Suppressor macrophage treated with lipopolysaccharide for 1 hour (primary cell): ENCODE measurements around the gene SMYD3.

Source experiments
- DNase-seq, 3 donors: peaks; one replicate each; pipeline ENCODE4 v3.0.0-alpha.2; 2020 to 2022

Gene SMYD3

GRCh38 chr1:246139745-246140182, 367.3 kb downstream of the SMYD3 start:
- DNase-seq, result peak in 1 of 3 donors; percentile 18

DNA sequence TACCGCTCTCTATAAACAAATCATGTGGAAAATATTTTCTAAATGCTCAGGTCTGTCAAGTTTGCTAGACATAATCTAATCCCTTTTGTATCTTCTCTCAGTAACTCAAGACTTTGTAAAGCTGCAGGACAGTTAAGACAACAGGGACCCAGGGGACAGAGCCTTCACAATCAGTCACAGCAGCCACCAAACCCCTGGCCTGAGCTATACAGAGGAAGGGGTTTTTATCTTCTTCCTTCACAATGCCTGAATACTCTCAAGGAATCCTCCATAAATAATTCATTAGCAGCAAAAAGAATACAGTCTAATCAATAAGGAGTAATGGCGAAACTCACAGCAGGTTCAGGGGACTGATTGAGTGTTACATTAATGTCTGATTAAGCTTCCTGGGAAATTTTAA, 368.3 kb downstream of the SMYD3 start:
- DNase-seq, result no peak

DNA sequence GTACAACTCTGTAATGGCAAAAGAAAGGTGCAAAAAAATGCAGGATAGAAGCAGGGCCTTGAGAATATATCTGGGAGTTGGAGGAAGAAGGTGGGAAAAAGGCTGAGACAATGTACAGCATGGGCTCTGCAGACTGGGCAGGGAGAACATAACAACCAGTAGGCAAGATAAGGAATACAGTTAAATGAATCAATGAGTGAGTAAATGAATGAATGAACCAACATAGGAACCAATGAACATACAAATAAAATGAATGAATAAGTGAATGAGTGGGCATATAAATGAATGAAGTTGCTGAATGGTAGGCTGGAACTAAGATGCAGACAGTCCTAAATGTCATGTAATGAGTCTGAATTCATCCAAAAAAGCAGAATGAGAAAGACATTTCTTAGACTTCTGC, 370.6 kb downstream of the SMYD3 start:
- DNase-seq, result no peak

GRCh38 chr1:246134789-246135188, 372.3 kb downstream of the SMYD3 start:
- DNase-seq, result no peak

- no peak for DNase-seq
These were observed 376.0 kb downstream of the SMYD3 start for GRCh38 chr1:246131095-246131494.

DNA sequence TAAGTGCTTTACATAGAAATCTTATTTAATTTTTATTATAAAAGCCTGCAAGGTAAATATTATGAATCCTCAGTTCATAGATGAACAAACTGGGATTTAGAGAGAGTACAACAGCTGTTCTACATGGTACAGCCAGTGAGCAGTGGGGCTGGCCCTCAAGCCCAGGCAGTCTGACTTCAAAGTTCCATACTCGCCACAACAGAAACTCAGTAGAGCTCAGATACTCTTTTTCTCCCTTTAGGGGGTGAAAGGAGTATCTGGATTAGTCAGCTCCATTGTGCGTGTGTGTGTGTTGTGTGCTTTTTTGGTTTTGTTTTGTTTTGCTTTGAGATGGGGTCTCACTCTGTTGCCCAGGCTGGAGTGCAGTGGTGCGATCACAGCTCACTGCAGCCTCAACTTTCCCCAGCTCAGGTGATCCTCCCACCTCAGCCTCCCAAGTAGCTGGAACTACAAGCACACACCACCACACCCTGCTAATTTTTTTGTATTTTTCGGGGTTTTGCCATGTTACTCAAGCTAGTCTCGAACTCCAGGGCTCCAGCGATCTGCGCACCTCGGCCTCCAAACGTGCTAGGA, 378.5 kb downstream of the SMYD3 start:
- DNase-seq, result no peak

DNA sequence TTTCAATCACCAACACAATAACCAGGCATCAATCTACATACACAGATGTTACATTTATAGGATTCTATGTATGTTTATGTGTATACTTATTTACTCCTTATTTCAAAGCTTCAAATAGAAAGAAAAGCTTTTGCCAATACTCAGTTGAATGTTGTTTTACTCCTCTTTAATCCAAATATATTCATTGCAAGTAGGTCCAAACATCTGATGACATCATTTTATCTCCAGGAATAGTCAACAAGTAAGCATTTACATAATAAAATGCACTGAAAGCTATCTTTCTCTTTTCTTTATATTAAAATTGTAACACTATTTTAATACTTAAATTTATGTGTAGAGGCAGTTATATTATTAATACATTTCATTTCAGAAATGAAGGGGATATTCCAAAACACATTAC, 380.5 kb downstream of the SMYD3 start:
- DNase-seq, result no peak

GRCh38 chr1:246122071-246122470, 385.0 kb downstream of the SMYD3 start:
- no peak for DNase-seq

DNA sequence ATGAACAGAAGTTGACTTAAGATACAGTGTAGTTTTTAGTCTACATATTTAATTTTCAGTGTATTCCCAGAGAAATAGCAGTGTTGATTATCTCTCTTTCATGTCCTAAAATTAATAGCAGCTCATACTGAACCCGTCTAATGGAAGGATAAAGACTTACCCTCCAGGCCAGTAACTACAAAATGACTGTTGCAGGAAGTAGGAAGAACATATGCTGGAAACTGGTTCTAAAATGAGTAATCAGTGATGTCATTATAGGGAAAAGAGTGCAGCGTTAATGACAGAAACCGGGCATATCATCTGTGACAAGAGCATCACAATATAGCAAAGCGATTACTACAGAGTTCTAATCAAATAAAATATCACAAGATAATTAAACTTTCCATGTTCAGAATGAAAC, 385.5 kb downstream of the SMYD3 start:
- no peak for DNase-seq

GRCh38 chr1:246117066-246117791, 389.9 kb downstream of the SMYD3 start:
- peak; percentile 53 to 82 (median 56) for DNase-seq

DNA sequence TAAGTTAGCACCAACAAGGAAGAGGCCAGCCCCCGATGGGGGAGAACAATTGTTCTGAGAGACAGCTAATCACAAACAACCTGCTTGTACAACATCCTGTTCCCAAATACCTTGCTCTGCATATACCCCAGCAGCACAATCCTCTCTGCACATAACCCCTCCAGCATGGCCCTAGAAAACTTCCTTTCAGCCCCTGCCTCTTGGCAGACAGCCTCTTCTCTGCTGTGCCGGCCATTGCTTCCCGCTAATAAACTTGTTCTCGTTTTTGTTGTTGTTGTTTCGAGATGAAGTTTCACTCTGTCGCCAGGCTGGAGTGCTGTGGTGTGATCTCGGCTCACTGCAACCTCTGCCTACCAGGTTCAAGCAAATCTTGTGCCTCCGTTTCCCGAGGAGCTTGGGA, 392.7 kb downstream of the SMYD3 start:
- no peak for DNase-seq

DNA sequence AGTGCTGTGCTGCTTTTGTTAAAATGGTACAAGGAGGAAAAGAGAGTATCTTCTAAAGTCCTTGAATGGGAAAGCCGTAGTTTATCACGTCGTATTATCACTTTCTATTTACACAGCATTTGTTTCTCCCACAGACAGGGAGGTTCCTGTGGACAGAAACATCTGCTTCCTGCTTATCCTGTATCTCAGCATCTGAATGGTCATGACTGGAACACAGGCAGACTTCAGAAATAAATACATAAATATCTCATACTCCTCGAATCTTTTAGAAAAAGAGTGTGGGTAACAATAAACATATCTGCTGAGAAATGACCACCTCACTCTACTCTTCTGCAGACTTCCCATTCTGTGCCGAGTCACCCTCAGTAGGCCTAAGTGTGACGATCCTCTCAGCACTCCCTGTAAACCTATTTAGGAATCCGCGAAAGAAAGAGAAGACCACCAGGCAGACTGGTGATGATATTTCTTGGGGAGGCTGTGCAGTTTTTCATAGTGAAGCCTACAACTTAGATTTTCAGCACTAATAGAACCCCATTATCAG, 393.5 kb downstream of the SMYD3 start:
- DNase-seq, result peak in 2 of 3 donors; percentile 17 to 25

DNA sequence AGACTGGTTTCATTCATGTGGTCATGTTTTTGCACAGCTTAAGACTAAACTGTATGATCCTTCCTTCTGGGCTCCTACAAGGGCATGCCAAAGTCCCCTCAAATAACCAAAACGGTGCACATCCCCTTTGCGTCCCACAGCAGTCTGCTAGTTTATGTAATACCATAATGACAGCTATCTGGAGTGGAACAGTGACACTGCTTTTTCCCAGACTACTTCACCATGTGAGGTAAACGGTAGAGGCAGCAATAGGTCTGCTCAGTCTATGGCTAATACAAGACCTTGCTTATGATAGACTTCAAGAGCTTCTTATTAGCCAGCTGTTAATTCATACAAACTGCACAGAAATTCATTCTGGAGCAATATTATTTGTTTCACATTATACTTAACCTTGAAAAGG, 395.5 kb downstream of the SMYD3 start:
- DNase-seq, result peak in 2 of 3 donors; percentile 19 to 21

GRCh38 chr1:246110343-246111219, 396.5 kb downstream of the SMYD3 start:
- no peak for DNase-seq

GRCh38 chr1:246108278-246108925, 398.7 kb downstream of the SMYD3 start:
- no peak for DNase-seq

DNA sequence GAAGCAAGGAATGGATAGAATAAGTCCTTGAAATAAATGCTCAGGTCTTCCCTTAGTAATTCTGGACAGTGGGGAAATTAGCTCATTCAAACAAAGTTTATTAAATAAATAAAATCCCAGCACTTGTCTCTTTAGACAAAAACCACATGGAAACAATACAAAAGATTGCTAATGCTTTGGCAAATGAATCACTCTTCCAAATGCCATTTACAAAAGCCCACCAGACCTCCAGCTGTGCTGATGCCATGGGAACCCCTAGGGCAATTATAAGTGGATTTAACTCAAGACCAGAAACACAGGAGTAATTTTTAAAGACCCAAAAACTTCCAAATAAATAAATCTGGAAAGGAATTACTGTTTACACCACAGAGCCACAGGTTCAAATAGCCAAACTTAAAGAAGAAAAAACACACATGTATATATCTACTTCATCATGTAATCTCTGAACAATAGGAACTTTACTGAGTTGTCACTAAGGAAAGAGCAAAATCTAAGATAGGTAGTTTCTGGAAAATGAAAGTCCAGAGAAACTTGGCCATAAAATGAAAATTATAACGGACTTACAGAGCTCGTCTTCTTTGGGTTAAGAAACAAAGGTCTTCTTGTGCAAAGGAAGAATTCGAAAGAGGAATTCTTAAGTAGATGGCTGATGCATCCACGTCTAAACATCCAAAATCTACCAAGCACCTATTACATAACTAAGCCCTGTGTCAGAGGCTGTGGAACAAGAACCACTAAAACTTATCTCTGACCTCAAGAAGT, 399.4 kb downstream of the SMYD3 start:
- peak in 1 of 3 donors; percentile 21 for DNase-seq

DNA sequence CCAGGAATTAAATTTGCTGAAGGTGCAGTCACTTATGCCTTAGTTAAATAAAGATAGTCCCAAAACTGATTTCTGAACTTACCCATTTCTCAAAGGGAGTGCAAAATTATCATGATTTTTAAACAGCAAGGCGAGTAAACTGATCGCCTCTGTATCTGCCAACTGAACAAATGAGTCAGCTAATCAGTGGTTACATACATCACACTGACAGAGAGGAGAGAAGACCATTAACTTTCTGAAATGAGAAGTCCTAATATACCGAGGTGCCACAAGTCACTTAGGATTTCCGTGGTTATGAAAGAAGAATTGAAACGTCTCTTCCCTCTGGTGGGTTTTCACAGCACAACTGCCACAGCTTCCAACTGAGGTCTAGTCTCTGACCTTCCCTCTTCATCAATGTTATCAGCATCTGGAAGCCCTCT, 400.7 kb downstream of the SMYD3 start:
- DNase-seq, result peak; percentile 19 to 85 (median 35)

DNA sequence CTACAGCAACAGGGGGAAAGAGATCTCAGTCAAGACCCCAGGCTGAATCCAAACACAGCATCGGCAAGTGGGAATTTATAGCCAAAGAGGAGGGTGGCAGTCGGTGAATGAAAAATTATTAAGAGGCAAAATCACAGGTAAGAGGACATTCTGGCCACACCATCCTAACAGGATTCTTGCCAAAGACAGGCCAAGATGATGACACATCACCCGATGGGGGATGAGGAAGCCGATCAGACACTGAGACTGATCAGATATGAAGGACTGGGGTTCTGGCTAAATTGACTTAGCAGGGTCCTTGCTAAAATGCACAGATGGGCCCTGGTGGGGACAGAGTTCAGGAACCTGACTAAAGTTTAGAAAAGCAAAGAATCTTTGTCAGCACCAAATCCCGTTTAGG, 402.2 kb downstream of the SMYD3 start:
- DNase-seq, result peak in 1 of 3 donors; percentile 5

DNA sequence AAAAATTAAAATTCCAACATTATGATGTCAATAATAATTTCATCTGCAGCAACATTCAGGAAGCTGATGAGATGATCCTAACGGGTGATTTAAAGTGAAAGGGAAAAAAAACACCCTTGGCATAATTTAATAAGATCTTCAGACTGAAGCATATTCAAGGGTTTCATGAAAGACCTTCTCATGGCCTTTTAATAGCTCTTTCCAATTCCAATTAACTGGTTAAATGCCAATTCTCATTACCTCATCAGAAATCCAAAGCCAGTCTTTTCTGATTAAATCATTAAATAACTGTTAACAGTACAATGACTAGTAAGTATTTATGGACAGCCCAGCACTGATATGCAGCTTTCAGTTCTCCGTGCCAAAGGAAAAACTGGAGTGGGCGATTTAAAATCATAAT, 407.5 kb downstream of the SMYD3 start:
- DNase-seq, result no peak

DNA sequence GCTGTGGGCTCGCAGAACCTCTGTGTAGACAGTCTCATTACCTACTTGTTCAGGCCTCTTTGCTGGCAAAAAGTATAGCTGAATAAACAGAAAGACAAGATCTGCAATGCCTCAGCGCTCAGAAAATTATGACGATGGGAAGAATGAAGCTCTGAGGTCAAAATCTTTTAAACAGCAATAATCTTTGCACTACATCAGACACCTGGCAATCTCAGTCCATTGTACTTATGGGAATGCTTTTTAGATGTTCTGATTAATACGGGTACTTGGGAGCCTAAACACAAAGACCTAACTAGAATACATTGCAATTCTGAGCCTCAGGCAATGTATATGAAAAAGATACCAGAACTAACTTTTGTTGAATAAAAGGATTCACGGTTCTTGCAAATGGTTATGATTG, 410.7 kb downstream of the SMYD3 start:
- DNase-seq, result no peak

DNA sequence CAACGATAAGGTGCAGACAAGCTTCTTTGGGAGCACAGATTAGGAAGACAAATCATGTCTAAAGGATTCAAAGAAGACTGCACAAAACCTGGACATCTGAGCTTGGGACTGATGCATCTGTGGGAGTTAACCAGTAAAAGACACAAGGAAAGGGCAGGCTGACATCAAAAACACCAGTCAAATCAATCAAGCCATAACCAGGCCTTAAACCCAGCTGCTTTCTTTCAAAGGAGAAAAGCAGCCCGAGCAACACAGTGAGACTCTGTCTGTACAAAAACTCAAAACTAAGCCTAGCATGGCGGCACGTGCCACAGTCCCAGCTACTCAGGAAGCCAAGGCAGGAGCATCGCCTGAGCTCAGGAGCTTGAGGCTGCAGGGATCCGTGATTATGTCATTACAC, 411.6 kb downstream of the SMYD3 start:
- no peak for DNase-seq

DNA sequence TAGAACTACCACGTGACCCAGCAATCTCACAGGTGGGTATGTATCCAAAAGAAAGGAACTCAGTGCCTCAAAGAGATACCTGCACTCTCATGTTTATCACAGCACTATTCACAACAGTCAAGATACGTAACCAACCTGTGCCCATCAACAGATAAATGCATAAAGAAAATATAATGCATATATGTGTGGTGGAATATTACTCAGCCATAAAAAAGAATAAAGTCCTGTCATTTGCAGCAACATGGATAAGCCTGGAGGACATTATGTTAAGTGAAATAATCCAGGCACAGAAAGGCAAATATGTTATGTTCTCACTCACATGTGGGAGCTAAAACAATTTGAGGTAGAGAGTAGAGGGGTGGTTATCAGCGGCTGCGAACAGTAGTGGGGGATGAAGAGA, 413.8 kb downstream of the SMYD3 start:
- DNase-seq, result no peak
